Pons (tissue), 1 donor: ENCODE measurements around the gene PGRMC1.
A peak's percentile ranks its signal among the peaks of the same experiment; 100 is the strongest.
"Not testable (repeated sequence)": the region's sequence is repeated elsewhere in the genome, so short reads cannot be mapped to it uniquely, and the experiment has no call there.

ENCODE experiments used
- DNase-seq: peaks from one replicate; pipeline ENCODE4 v3.0.0-alpha.2; 2016; ENCODE audit warnings: low spot score

PGRMC1 gene

DNA sequence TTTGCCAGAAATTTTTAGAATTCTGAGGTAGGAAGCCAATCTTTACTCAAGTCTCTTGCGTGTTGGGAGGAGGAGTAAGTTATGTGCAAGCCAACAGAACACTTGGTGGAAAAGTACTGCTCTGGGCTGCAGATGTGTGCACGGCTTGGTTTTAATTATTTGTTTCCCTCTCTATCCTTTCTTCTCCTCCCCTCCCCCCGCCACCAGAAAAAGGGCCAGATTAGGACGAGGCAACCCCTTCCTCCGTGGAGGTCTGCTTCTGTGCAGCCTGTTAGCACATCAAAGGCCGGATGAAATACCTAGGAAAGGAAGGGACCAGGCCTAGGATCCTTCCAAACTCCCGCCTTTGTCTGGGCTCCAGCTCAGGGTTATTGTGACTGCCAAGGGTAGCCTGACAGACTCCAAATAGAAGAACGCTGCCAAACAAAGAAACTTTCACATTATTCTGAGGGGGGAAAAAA is 1.0 kb upstream of the PGRMC1 start:
- DNase-seq = peak; percentile 40

DNA sequence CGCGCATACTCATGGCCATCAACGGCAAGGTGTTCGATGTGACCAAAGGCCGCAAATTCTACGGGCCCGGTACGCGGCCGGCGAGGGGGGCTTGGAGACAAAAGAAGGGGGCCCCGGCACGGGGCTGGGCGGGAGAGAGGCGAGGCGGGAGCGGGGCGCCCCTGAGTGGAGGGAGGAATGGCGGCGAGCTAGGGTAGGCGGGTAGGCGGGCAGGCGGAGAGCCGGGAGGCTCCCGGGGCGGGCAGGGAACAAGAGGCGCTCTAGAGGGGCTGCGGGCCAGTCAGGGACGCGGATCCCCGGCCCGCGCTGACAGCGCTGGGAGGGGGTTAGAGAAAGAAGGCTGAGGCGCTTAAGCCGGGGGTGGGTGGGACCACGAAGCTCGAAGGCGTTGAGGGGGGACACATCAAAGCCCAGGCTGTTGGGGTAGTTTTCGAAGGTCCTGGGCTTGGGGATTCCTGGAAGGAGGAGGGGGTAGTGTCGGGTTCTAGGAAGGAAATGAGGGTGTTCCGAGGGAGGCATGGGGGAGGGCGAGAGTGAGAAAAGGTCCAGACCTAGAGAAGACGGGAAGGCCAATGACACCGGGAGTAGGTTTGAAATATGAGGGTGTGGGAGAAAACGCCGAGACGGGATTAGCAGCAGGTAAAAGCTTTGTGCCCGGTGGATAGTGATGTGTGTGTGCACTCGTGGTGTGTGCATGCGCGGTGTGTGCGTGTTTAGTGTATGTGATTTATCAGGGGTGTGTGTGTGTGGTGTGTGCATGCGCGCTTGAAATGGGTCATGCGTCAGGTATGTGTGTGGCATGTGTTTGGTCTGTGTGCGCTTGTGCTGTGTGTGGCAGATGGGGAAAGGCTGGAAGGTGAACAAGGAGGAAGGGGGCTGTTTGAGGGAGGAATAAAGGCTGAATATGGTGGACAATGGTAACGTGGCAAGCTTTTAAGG is 807 bp downstream of the PGRMC1 start:
- DNase-seq = peak; percentile 20

DNA sequence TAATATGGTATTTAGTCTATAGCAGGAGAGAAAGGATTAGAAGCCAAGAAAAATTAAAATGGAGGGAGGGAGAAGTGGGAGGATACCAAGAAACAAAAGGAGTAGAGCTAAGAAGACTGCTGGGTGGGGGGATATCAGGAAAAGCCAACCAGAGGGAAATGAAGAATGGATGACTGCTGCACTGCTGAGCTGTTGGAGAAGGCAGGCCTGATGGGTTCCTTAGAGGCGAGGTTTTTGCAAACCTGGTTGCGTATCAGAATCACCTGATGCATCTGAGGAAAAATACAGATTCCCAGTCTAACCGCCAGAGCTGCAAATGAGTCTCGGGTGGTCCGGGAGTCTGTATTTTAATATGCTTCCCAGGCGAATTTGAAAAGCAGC is 1.5 kb downstream of the PGRMC1 start:
- DNase-seq = no peak

DNA sequence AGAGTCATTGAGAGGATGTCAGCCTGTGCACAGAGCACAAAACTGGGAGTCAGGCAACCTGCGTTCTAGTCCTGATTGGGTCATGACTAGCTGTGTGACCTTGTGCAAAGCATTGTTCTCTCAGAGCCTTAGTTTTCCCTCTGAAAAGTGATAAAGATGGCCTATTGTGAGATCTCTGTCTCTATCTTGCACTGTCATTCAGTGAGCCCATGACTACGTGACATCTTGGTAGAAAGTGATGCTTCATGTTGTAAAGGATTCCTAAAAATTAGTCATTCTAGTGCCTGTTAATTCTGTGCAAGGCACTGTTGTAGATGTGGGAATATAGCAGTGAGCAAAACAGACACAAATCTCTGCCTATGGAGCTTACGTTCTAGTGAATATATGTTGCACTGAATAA is 2.5 kb downstream of the PGRMC1 start:
- DNase-seq = peak; percentile 37

DNA sequence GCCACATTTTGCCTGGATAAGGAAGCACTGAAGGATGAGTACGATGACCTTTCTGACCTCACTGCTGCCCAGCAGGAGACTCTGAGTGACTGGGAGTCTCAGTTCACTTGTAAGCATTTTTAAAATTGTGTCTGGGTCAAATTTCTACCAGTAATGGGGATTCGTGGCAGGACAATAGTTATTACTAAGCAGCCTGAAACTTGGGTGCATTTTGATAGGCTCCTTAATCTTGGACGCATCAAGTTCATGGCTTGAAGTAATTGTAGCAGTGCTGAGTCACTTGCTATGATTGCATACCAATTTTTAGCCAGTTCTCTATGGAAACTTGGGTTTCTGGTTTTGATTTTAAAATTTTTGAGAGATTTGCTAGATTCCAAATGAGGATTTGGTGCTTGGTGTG is 4.3 kb downstream of the PGRMC1 start:
- DNase-seq = no peak

DNA sequence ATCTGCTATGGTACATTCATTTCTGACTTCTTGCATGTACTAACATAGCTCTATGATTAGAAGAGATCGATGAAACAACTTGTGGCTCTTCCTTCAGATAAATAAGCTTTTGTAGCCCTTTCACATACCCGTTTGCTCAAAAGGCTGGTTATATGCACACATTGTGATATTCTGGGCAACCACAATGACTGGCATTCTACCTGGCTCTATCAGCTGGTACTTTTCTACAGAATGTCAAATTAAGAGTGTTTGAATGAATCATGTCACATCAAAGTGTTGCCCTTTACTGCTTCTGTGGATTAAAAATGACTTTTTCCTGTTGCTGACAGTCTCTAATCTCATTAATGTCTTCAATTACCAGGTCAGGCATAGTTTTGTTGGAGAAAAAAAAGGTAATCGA is 11.6 kb downstream of the PGRMC1 start:
- no peak for DNase-seq

DNA sequence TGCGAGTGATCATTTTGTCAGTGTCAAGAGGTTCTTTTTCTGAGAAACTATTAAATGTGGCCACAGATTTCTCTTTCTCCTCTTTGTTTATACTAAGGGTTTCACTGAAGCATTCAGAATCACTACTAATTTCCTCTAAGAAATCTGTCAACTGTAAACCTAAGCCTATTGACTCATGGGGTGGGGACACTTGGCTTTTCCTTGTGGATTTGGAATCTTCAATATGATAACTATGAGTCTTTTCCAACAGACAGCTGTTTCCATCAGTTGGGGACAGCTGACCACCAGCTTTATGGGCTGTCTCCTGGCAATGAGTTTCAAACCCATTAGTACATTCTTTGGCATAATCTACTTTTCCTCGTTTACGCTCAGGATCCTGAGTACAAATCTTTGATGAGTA is 13.8 kb downstream of the PGRMC1 start:
- DNase-seq = no peak

DNA sequence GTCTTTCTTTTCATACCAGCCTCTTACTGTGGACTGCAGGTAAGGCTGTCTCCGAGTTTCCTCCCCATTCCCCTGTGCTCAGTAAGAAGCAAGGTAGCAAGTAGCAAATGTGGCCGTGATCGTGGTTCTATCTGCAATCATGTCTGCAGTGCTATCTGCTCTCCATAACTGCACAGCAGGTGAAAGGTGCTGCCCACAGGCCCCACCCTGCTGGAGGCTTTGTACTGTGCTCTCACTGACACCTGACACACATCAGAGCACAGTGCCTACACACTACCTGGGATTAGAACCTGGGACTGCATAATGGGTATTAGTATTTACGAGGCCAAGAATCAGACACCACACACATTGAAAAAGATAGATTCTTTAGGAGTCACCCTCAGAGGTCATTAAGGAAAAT is 15.3 kb downstream of the PGRMC1 start:
- no peak for DNase-seq

DNA sequence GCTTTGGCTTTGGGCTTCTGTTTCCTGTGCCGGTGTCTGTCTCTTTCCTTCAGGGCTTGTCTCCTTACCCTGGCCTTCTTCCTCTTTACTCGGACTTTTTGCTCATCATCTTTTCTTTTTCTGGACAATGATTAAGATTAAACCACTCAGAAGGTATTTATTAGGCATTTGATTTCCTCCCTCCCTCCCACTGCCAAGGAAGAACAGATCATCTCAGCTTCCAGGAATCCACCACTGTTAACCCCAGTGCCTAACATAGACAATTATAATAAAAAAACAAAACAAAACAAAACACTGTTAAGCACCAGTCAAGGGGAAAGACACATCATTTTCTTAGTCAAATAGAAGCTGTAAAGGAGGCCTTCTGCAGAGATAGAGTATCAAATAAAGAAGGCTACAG is 16.6 kb downstream of the PGRMC1 start:
- no peak for DNase-seq

DNA sequence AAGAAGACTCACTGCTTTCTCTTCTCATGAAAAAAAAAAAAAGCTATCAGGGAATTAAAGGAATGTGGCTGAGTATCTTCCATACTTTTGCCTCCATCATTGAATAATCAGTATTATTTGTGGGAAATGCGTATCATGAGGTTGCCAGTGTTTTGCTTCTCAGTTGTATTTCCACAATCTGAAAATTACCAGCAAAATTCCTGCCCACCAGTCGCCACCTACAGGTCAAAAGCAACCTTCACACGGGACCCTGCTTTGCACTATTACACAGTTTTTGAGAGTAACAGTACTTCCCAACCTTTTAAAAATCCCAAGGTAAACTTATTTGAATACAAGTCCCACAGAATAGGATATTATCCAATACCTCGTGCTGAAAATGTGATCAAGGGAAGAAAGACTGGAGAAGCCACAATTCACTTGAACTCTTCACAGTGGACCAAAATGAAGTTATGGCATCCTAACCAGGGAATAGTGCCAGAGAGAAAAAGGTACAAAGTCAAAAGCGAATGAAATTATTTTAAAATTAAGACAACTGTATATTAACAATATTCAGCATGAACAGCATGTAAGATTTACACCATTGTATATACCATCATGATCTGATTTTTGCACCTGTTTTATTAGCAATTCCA is 30.4 kb downstream of the PGRMC1 start:
- peak; percentile 24 for DNase-seq

DNA sequence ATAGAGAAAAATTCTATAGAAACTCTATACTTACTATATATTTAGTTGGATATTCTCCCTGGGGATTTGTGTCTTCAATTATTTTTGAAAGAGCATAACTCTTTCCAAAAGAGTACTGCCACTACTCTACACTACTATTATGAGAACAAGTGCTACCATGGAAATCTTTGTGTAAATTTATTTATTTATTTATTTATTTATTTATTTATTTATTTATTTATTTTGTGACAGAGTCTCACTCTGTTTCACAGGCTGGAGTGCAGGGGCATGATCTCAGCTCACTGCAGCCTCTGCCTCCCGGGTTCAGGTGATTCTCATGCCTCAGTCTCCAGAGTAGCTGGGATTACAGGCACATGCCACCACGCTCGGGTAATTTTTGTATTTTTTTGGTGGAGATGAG is 31.0 kb downstream of the PGRMC1 start:
- not testable (repeated sequence) for DNase-seq

DNA sequence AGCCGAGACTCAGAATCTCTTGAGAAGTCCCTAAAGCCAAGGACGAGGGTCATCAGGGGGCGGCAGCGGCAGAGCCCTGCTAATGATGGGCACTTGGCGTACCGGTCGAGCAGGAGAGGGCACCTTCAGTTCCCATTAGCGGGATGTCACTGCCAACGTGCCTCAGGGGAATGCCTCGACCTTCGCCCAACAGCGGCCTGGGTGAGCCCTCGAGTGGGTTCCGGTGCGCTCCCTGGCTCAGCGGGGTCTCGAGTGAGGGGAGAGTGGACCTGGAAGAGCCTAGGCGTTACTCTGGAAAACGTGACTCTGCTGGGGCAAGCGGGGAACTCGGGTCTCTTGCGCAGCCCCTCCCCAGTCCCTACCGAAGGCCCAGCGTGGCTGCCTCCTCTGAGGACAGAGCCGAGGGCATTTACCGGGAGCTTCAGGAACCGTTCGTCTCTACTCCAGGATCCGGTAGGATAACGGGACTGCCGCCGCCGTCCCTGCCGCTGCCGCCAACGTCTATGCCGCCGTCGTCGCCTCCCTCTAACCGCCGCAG is 36.9 kb downstream of the PGRMC1 start:
- no peak for DNase-seq

DNA sequence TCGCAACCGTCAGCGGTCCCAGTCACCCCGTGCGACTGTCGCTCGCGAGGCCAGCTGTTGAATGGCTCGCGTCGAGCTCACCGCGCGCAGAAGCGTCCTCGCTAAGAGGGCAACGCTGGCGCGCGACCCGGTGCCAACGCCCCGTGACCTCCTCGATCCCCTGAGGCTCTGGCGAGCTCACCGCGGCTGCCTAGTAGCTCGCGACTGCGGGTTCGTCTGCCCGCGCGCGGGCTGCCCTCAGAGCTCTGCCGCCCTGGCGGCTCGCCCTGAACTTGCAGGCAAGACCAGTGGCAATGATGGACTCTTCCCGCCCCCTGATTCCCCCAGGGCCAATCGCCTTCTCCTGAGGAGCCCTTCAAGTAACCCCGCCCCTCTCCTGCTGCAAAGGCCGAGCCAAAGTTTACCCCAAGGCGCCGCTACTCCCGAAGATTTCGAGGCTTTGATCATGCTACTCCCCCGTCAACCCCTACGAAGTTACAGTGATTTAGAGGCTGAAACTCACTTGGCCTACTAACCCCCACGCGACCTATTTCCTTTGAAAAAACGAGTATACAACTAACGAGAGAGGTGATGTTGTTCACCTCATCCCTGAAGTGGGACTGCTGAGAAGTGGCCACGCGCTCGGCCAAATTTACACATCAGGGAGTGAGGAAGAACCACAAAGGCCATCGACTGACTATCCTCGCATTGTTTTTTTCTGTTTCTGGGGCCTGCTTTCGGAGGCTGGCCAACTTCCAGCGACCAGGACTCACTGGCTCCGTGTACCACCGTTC is 37.5 kb downstream of the PGRMC1 start:
- DNase-seq = no peak

DNA sequence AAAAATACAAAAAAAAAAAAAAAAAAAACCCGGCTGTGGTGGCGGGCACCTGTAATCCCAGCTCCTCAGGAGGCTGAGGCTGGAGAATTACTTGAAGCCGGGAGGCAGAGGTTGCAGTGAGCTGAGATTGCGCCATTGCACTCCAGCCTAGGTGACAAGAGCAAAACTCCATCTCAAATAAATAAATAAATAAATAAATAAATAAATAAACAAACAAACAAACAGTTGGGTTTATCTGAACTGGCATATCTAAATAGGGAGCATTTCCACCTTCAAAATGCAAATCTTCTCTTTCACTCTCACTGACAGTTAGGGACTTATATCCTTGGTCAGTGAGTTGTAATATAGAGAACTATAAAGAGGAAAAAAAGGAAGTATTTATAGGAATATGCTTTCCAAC is 46.3 kb downstream of the PGRMC1 start:
- not testable (repeated sequence) for DNase-seq

DNA sequence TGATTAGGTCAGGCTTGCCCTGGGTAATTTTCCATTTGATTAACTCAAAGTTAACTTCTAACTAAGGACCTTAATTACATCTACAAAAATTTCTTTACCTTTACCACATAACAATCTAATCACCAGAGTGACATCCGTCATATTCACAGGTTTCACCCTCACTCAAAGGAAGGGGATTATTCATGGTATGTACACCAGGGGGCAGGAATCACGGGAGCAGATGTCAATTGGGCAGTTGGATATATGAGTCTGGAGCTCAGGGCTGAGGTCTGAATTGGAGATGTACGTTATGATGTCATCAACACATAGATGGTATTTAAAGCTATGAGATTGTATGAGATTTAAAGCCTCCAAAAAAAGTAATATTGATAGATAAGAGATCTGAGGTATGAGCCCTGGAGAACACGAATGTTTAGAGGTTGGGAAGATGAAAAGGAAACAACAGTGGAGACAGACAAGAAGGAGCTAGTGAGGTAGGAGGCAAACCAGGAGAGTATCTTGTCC is 52.9 kb downstream of the PGRMC1 start:
- DNase-seq = no peak

DNA sequence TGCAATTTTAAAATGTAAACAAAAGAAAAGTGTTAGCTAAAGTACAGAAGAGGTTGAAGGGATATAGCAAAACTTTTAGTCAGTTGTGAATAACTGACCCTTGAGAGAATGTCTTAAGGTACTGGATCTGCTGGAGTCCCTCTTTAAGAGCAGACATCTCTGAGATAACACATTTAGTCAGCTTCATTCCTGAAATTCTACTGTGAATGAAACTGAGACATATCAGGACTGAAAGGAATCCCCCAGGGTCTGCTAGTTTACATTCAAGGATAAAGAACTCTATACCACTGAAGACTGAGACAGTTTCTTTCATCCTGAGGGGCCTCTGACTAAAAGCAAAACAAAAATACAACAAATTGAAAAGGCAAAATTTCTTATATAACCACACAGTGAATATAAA is 54.4 kb downstream of the PGRMC1 start:
- no peak for DNase-seq

DNA sequence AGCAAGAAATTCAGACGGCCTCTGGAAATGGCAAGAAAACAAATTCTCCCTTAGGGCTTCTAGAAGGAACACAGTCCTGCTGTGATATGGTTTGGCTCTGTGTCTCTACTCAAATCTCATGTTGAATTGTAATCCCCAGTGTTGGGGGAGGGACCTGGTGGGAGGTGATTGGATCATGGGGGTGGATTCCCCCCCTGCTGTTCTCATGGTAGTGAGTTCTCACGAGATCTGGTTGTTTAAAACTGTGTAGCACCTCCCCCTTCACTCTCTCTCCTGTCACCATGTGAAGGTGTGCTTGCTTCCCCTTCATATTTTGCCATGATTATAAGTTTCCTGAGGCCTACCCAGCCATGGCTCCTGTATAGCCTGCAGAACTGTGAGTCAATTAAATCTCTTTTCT is 55.2 kb downstream of the PGRMC1 start:
- not testable (repeated sequence) for DNase-seq

DNA sequence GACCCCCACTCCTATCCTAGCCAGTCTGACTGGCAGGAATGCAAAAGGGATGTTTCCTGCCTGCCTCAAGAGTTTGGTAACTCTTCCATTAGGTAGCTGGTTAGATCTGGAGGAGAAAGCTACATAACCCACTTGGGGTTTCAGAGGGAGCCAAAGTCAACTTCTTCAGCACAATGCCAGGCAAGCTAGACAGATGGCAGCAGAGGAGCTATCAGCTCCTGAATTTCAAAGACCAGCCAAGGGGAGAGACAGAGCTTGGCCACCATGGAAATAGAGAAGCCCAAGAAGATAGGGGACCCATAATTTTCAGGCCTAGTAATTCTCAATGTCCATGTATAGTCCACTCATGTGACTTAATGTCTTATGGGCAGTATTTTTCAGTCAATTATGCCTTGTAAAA is 56.4 kb downstream of the PGRMC1 start:
- no peak for DNase-seq
